HG03432 (cell line): ENCODE measurements around the gene CPED1.
"Not testable (repeated sequence)": the region's sequence is repeated elsewhere in the genome, so short reads cannot be mapped to it uniquely, and the experiment has no call there.

Experiments used
- ATAC-seq: cut with Tn5 transposase; IDR thresholded peaks from one replicate; pipeline ENCODE4 v1.9.1; 2021; ENCODE audit warnings: mild to moderate bottlenecking, moderate library complexity; ENCODE audit not compliant: unreplicated experiment

Gene CPED1

GRCh38 chr7:121059979-121060509 lies 71.5 kb downstream of the CPED1 start:
- not testable (repeated sequence) for ATAC-seq

- ATAC-seq = no peak
These were observed 73.4 kb downstream of the CPED1 start for GRCh38 chr7:121061677-121062582.

GRCh38 chr7:121062671-121063279 lies 74.3 kb downstream of the CPED1 start:
- ATAC-seq = no peak

- ATAC-seq = not testable (repeated sequence)
These were observed 79.2 kb downstream of the CPED1 start for GRCh38 chr7:121067717-121068116.

GRCh38 chr7:121069346-121070100 lies 81.0 kb downstream of the CPED1 start:
- ATAC-seq = no peak

GRCh38 chr7:121071132-121071531 lies 82.6 kb downstream of the CPED1 start:
- no peak for ATAC-seq

- no peak for ATAC-seq
These were observed 83.2 kb downstream of the CPED1 start for GRCh38 chr7:121071662-121072061.

- ATAC-seq = no peak
These were observed 84.3 kb downstream of the CPED1 start for GRCh38 chr7:121072826-121073225.

- no peak for ATAC-seq
These were observed 85.1 kb downstream of the CPED1 start for GRCh38 chr7:121073463-121074099.

GRCh38 chr7:121075424-121075841 lies 86.9 kb downstream of the CPED1 start:
- not testable (repeated sequence) for ATAC-seq

- no peak for ATAC-seq
These were observed 87.4 kb downstream of the CPED1 start for GRCh38 chr7:121075952-121076349.

GRCh38 chr7:121076350-121077164 lies 88.0 kb downstream of the CPED1 start:
- ATAC-seq = peak; percentile 61

GRCh38 chr7:121077165-121077630 lies 88.7 kb downstream of the CPED1 start:
- ATAC-seq = no peak

GRCh38 chr7:121078701-121079227 lies 90.3 kb downstream of the CPED1 start:
- ATAC-seq = no peak

GRCh38 chr7:121079425-121080169 lies 91.1 kb downstream of the CPED1 start:
- ATAC-seq = no peak

GRCh38 chr7:121080257-121080912 lies 91.9 kb downstream of the CPED1 start:
- no peak for ATAC-seq

- no peak for ATAC-seq
These were observed 92.4 kb downstream of the CPED1 start for GRCh38 chr7:121080913-121081326.

- peak; percentile 83 for ATAC-seq
These were observed 92.9 kb downstream of the CPED1 start for GRCh38 chr7:121081327-121081936.
